Activated CD4-positive, alpha-beta T cell treated with anti-CD3 and anti-CD28 coated beads for 24 hours (primary cell): ENCODE measurements around the gene PALLD.
"Not testable (repeated sequence)": the region's sequence is repeated elsewhere in the genome, so short reads cannot be mapped to it uniquely, and the experiment has no call there.

ENCODE experiments used
- DNase-seq, 2 donors: peaks; one replicate each; pipeline ENCODE4 v3.0.0-alpha.2; 2020; ENCODE audit warnings: low read depth in 2 of 2

Gene PALLD

DNA sequence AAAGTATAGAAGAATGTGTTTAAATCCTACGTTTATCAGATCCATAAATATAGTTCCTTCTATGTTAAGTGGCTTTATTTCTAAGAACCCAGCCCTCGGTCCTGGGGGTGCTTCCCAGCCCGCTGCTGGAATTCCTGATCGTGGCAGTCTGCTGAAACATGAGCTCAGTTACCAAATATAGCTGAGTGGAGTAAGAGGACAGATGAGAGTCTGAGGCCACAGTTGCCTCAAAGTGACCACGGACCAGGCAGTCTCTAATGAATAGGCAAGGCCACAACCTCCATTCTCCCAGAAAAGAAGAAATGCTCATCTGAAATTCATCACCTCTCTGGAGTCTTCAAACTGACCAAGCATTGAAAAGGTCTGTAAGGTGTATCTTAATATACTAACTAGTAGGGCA lies at the start of gene PALLD:
Gene PALLD, plus strand, starts transcription at position 219 of the 400 bp plus-strand sequence.
- no peak for DNase-seq

DNA sequence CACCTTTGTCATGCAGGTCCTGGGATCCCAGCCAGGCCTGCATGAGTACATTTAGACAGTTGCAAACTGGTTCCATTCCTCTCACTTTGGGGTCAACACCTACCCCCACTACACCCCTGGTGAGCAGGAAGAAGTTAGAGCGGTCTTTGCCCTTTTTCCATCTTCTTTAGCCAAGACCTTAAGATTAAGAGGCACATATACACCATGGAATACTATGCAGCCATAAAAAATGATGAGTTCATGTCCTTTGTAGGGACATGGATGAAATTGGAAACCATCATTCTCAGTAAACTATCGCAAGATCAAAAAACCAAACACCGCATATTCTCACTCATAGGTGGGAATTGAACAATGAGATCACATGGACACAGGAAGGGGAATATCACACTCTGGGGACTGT lies 47.8 kb upstream of the PALLD start:
- not testable (repeated sequence) for DNase-seq

DNA sequence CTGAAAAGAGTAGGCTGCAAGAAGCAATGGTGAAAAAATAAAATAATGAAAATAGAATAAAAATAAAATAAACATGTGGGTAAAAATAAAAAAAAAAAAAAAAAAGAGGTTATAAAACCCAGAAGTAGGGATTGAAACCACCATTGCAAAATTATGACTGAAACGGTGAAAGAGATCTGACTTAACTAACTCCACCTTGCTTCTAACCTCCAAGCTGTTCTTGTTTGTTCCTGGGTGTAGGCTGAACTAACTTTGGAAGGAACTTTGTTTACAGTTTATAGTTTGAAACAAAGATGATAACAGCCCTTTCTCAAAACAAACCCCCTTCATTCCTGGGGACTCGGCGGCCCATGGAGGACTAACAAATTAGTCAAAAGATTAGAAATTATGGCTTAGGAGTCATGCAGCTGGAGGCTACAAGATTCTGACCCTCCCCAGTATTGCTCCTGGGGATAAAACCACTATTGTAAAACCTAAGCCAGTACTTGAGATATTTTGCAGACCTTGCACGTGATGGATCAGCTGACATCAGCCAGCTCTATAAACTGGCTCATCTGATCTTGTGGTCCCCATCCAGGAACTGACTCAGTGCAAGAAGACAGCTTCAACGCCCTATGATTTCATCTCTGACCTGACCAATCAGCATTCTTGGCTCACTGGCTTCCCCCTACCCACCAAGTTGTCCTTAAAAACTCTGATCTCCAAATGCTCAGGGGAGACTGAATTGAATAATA lies 47.0 kb upstream of the PALLD start:
- DNase-seq: no peak

DNA sequence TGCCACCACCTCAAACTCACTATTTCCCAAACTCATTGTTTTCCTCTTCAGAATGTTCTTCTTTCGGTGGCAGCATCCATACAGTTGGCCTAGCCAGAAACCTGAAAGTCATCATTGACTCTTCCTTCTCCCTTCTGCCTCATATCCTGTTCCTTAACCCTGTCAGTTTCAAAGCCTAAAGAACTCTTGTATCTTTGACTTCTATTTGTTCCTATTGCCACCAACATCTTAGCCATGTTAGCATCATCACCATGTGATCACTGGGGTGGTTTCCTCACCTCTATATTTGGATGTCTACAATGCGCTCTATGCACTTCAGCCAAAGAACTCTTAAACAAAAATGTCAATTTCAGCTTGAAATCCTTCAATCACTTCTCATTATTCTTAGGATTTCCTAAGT lies 45.5 kb upstream of the PALLD start:
- DNase-seq: no peak

DNA sequence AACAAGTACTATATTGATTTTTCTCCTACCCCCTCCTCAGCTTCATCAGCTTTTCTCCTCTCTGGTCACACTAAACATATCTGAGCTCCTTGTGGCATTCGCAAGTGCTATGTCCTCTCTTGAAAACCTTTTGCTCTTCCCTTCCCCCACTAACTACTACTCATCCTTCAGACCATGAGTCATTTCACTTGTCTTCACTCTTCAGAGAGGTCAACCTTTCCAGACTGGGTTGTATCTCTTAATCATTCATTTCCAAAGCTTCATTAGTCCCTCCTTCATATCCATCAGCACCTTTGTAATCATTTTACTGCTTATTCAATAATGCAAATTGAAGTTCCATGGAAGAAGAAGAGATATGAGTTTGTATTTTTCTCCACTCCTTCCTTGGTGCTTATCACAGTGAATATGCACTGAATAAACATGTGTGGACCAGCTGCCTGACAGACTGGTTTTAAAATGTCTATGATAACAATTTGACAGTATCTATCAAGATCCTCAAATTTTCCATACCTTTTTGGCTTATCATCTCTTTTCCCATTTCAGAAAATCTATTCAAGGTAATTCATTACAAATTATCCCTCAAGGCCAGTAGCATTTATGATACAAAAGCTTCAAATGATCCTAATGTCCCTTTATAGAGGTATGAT lies 45.0 kb upstream of the PALLD start:
- no peak for DNase-seq

DNA sequence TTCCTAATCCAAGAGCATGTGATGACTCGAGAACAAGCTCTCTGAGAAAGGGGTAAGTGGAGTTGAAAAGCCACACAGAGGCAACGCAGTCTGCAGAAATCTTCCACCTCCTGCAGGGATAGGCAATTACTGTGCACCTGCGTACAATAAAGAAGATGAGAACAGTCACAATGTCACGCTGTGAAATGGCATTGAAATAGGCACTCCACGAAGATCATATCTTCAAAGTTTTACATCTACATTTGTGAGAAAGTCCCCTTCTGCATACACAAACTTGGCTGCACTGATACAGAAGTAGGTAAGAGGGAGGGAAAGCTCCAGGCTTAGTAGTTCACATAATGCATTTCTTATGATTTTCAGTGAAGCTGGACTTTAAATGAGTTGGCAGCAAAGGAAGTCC lies 43.7 kb upstream of the PALLD start:
- no peak for DNase-seq

DNA sequence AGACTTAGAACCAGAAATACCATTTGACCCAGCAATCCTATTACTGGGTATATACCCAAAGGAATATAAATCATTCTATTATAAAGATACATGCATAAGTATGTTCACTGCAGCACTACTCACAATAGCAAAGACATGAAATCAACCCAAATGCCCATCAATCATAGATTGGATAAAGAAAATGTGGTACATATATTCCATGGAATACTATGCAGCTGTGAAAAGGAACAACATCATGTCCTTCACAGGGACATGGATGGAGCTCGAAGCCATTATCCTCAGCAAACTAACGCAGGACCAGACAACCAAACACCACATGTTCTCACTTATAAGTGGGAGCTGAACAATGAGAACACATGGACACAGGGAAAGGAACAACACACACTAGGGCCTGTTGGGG lies 38.6 kb upstream of the PALLD start:
- DNase-seq: not testable (repeated sequence)

DNA sequence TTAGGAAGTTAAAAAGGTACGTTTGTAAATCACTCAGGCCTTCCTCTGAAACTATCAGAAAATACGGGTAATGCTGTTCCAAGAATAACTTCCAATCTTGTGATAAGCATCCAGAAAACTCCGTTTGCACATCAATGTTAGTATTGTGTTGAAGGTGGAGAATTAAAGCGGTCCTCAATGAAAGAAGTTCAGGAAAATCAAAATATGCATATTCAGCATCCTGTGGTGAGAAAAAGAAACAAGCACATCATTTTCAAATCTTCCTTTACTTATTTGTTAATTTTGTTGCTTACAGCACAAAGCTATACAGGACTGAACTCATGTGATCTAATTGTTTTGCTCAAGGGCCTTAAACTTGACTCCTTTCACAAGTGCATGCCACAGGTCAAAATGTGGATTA lies 35.0 kb upstream of the PALLD start:
- no peak for DNase-seq

DNA sequence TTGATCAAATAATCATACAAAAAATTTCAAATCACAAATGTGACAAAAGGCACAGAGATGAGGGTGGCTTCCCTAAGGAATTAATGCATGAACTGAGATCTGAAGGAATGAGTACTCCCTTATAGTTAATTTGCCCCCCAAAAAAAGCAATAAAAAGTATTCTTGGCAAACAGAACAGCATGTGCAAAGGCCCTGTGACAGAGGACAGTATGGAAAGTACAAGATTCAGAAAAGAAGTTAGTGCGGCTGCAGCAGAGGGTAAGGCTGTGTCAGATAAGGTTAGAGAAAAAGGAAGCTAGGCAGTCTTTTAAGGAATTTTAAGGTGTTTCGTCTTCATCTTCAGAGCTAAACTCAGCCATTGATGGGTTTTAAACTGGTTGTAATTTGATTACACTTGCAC lies 23.9 kb upstream of the PALLD start:
- DNase-seq: no peak

DNA sequence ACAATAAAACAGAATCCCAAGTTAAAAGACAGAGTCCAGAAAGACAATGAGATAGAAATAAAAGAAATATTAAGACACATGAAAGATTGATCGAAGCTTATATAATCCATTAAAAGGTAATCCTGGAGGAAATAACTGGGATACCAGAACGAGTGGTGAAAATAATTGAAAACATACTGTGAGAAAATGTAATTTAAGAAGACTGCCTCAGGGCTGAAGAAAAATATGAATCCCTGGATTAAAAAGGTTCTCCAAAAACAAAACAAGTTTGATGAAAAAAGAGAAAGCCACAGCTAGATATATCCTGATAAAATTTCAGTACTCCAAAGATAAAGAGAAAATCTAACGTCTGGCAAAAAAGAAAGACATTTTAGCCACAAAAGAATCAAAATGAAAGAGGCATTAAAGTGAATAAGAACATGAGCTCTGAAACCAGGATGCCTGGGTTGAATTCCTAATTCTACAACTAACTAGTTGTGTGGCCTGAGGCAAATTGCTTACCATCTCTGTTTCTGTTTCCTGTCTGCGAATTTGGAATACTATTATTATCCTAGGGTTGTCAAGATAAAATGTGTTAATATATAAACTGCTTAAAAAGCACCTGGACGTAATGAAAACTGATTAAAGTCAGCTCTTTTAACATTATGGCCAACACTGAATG lies 22.1 kb upstream of the PALLD start:
- DNase-seq: no peak

DNA sequence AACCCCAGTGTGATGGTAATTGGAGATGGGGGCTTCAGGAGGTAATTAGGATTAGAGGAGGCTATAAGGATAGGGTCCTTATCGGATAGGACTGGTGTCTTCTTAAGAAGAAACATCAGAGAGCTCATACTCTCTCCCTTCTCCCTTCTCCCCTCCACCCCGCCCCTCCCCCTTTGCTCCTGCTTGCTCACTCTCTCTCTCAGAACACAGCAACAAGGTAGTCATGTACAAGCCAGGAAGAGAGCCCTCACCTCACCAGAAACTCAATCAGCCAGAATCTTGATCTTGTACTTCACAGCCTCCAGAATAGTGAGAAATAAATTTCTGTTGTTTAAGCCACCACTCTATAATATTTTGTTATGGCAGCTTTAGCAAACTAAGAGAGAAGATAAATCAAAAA lies 21.1 kb upstream of the PALLD start:
- DNase-seq: no peak

DNA sequence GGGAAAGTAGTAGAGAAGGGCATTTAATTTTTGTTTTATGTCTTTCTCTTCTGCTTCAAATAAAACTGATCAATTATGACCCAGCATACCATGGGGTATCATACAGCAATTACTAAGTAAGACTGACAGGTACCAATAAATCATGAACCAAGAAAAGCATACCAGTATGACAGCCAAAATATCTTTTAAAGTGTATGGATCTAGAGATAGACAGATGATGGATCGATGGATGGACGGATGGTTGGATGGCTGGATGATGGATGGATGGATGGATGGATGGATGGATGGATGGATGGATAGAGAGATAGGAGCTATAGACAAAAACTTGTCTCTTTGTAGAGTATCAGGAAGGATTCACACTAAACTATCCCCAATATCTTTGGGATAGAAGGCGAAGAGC lies 18.0 kb upstream of the PALLD start:
- DNase-seq: no peak

DNA sequence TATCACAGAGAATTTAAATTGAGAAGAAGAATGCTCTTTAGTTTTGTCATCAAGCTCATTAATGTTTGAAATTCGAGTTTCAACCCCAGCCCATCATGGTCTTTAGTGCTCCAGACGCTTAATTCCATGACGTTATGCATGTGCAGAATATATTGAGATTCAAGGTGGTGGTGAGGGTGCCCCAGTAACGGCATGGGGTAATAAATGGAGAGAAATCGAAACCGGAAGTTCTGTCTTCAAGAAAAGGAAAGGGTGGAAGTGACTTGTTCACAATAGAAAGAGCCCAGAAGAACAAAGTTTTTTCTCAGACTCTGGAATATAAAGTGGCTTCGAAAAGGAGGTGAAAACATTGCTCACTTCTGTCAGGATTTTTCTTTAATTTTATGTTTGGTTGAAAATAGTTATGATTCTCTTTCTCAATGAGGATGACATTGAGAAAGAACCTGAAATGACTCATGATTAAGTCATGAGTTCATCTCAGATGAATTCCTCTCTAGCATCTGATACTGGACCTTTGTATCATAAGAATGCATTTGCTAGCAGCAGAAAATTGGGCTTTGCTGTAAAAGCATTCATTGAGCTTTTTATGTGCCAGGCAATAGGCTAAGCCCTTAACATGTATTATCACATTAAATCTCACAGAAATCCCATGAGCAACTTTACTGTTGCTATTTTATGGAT lies 15.8 kb upstream of the PALLD start:
- DNase-seq: no peak

DNA sequence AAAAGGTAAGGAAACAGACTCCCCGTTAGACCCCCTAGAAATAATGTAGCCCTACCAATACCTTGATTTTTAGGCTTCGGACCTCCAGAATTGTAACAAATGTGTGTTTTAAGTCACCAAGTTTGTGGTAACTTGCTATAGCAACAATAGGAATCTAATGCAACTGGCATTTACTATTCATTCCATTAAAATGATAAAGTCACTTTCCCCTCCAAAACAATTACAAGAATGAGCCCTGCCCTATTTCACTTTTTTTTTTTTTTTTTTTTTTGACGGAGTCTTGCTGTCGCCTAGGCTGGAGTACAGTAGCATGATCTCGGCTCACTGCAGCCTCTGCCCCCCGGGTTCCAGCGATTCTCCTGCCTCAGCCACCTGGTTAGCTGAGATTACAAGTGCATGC lies 13.0 kb upstream of the PALLD start:
- no peak for DNase-seq

DNA sequence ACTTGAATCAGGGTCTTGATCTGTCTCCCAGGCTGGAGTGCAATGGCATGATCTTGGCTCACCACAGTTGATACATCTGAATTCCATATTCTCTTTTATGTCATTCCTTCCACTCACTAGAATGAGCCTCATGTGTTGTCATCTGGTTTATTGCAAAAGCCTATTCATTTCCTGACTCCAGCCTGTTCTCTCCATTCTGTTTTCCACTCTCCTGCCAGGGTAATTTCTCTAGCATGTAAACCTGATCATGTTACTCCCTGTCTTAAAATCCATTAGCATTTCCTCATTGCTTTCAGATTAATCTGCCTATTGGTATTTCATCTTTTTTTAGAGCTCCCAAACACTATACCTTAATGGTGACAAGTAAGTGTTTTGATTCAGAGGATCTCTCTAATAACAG lies 12.2 kb upstream of the PALLD start:
- DNase-seq: no peak

DNA sequence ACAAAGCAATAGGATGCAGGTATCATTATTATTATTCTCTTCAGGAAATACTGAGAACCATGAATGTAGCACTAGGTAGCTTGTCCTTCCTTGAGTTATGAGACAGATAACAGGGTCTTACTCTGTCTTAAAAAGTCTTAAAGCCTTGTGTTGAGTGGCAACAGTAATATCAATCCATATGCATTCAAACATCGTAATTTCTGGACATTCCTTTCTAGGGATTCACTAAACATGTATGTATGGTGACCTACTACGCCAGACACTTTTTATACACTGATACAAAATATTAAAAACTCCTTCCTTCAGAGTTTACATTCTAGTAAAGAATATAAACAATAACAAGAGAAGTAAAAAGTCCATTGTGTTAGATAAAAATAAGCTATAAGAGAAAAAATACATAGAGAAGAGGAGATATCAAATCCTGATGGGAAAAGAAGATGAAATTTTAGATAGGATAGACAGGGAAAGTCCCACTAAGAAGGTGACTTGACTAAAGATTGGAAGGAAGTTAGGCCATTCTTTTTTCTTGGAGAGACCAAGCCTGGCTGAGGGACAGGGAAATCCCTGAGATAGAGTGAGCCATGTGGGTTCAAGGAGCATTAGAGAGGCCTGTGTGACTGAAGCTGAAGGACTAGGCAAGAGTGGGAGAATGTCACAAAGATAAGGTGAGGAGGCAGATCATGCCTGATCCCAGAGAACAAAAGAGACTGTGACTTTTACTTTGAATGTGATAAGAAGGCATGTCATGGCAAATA lies 11.5 kb upstream of the PALLD start:
- no peak for DNase-seq

DNA sequence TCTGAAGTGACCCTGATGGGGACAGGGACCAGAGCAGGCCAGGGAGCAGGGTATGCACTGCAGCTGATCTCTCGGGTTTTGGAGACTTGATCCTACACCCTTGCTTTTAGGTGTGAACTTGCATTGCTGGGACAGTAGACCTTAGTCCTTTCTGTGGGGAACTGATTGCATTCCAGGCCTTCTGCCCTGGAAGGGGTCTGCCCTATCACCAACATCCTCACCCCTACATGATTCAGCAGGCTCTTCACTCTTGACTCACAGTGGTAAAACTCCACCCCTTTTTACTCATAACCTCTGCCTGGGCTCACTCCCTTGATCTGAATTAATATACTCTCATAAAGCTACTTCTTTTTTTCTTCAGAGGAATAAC lies 10.0 kb upstream of the PALLD start:
- no peak for DNase-seq

DNA sequence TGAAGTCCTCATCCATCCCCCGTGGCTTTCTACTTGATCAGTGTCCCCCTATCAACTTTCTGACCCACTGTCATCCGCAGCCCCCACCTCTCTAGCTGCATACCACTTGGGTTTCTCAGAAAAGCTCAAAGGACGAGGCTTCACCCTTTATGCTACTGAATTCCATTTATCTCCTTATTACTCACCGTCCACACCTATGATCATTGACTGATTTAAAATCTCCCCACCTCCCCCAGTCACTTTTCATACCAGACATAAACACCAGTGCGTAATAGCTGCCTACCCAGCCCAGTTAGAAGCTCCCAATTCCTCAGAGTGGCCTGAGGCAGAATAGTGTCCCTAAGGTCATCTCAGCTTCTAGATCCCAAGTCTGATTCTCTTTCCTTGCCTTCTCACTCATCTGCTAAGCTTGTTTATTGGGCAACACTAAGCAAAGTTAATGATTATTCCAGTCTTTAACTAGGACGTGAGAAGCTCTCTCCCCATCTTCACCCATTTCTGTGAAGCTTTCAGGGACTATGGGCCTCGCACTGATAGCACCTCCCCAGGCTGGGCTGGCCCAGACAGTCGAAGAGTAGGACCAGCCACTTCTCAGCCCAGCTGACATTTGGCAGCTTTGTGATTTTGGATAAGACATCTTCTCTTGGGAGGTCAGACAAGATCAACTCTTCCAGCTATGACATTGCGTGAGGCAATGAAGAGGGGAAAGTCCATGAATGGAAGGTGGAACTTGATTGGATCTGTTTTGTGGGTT lies 9.4 kb upstream of the PALLD start:
- DNase-seq: no peak

DNA sequence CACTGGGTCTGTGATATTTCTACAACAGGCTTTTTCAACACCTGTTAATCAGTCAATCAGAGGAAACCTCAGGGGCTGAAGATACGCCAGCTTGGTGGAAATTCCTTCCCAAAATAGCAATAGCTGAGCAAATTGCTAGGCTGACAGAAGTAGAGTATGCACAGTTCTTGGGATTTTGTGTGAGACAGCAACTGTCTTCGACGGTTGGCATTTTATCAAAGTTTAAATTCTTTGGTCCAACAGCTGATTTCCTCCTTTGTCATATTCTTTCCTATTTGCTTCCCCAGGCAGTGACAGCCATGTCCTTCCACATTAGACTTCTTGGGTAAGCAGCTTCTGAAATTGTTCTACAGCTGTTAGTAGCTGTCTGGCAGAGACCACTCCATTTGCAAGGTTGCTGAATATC lies 8.0 kb upstream of the PALLD start:
- no peak for DNase-seq

DNA sequence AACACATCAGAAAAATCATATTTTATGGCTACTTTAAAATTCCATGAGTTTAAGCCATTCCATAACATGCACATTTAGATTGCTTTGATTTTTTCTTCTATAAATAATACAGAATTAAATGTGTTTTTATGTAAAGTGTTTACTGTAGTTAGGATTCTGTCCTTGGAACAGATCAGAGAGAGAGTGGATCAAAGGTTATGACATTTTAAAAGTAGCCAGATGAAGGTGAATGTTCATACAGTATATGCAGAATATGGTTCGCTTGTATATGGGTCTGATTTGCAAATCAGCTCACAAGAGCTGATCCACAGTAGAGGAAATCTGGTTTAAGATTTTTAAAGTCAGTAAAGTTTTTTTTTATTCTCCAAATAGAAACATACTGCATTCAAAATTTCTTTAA lies 7.2 kb upstream of the PALLD start:
- DNase-seq: no peak

DNA sequence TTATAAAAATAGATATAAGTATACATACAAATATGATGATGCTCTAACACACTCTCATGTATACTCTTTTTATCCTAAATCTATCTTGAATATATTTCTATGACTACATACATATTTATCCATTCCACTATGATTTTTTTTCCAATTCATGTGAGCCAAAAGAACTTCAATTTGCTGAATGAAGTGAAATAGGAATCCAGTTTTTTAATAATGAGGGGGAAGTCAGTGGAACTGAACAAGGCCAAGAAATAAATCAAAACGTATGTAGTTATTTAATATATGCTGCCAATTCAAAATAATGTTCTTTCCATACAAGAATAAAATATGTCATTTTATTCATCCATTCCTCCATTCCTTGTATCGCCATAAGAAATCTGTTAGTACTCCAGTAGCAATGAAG lies 6.1 kb upstream of the PALLD start:
- DNase-seq: no peak
